GM08714 (cell line): ENCODE measurements around the gene SLC2A5.
"Not testable (repeated sequence)": the region's sequence is repeated elsewhere in the genome, so short reads cannot be mapped to it uniquely, and the experiment has no call there.

Experiments used
- H3K4me3 ChIP-seq: fragments of 200-500 bp; sonication (Bioruptor generic); 2 replicates; pipeline ENCODE4 v1.5.1; 2014; ENCODE audit warnings: mild to moderate bottlenecking, low read length, inconsistent platforms
- ZNF274 ChIP-seq: IDR thresholded peaks from 2 replicates; pipeline ENCODE4 v1.6.1; 2012; ENCODE audit warnings: mild to moderate bottlenecking, low read depth, low read length

Gene SLC2A5

DNA sequence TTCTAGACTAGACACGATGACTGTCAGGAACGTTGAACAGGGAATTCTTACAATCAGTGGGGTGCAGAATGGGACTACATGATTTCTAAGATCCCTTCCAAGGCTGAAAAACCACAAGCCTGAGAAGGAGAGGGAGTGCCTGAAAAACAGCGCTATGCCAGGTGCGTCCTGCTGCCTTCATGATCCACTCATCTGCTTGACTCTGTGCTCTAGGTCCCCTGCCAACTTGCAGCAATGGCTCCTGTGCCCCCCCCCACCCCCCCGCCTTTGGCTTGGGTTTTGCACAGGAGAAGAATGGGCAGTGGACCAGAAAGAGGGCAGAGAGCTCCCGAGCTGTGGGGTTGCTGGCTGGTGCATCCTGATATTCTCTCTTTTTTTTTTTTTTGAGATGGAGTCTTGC, 49.1 kb downstream of the SLC2A5 start:
- no peak for TF ChIP-seq ZNF274
- no peak overlapping the region for H3K4me3 ChIP-seq

DNA sequence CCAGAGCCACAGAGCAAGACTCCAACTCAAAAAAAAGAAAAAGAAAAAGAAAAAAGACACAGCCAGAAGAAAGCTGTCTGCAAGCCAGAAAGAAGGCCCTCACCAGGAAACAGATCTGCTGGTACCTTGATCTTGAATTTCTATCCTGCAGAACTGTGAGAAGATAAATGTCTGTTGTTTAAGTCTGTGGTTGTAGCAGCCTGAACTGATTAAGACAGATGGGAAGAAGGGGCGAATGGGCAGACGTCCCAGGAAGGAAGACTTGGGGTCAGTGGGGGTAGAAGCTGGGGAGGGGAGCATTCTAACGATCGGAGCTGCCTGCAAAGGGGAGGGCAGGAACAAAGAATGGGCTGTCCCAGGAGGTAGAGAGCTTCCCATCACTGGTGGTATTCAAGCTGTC, 49.5 kb downstream of the SLC2A5 start:
- TF ChIP-seq ZNF274 = no peak
- H3K4me3 ChIP-seq = no peak overlapping the region

- no peak overlapping the region for H3K4me3 ChIP-seq
- TF ChIP-seq ZNF274 = no peak
Observed at GRCh38 chr1:9018333-9018732, 51.1 kb downstream of the SLC2A5 start.

GRCh38 chr1:9016455-9016854, 53.0 kb downstream of the SLC2A5 start:
- TF ChIP-seq ZNF274 = no peak
- H3K4me3 ChIP-seq = no peak overlapping the region

GRCh38 chr1:9014475-9015375, 54.7 kb downstream of the SLC2A5 start:
- TF ChIP-seq ZNF274 = no peak
- H3K4me3 ChIP-seq = no peak overlapping the region

DNA sequence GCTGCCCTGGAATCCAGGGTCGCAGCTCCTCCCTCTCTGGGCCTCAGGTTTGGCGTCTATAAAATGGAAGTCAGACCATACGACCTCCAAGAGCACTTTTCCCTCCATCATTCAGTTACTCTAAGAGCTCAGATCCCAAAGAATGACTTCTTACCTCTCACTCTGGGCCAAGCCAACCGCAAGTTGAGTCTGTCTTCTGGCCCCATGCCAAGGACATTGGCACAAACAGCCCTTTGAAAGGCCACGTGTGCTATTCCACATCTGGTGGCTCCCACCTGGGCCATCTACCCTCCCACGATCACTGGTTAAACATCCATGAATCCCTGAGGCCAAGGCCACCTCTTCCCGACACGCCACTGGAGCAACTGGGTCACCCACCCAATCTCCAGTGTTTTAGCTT, 55.6 kb downstream of the SLC2A5 start:
- H3K4me3 ChIP-seq = no peak overlapping the region
- no peak for TF ChIP-seq ZNF274

DNA sequence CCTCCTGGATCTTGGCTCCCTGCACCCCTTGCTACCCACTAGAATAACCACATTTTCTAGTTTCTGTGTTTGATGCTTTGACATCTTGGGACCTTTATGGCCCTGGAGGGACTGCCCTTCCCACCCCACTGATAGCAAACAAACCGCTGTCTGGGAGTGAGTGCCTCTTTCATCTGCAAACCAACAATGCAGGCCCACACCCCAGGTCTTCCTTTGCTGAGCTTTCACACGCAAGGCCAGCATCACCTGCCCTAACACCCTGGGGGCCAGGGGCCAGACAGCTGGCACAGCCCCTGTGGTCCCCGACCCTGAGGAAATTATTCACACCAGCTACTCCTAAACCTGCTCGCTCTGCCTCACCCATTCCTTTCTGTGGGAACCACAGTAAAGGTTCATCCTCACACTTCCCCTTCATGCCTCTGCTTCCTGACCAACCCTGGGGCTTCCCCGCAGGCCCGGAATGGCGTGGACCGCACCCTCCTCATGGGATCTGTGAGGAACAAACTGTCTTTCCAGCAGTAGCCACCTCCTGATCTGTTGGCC, 58.6 kb downstream of the SLC2A5 start:
- no peak for TF ChIP-seq ZNF274
- no peak overlapping the region for H3K4me3 ChIP-seq

DNA sequence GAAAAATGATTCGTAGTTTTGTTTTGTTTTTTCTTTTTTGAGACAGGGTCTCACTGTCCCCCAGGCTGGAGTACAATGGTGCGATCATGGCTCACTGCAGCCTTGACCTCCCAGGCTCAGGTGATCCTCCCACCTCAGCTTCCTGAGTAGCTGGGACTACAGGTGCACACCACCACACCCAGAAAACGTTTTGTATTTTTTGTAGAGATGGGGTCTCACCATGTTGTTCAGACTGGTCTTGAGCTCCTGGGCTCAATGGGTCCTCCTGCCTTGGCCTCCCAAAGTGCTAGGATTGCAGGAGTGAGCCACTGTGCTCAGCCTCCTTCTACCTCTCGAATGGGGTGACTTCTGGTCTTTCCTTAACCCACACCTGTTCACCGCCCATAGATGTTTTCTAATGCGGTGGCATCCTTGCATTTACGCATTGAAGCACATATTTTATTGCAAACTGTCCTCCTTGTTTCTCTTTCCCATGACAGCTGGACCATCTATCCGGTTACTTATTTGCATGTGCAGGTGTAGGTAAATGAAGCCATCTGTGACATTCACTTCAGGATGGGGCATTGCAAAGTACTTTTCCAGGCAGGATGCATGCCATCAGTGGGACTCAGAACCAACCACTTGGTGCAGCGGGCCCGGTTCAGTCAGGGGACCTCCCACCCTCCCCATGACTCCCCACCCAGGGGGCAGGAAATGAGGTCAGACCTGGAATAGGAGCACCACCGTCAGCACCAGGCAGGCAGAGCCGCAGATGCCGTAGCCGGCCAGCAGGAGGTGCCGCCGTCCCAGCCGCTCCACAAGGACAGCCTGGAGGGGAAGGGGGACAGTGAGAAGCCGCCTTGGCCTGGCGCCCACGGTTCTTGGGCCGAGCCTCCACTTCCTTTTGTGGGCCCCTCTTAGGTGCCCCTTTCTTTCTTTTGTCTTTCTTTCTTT, 59.7 kb downstream of the SLC2A5 start:
- TF ChIP-seq ZNF274 = no peak
- no peak overlapping the region for H3K4me3 ChIP-seq

GRCh38 chr1:9008236-9008635, 61.2 kb downstream of the SLC2A5 start:
- TF ChIP-seq ZNF274 = no peak
- no peak overlapping the region for H3K4me3 ChIP-seq

DNA sequence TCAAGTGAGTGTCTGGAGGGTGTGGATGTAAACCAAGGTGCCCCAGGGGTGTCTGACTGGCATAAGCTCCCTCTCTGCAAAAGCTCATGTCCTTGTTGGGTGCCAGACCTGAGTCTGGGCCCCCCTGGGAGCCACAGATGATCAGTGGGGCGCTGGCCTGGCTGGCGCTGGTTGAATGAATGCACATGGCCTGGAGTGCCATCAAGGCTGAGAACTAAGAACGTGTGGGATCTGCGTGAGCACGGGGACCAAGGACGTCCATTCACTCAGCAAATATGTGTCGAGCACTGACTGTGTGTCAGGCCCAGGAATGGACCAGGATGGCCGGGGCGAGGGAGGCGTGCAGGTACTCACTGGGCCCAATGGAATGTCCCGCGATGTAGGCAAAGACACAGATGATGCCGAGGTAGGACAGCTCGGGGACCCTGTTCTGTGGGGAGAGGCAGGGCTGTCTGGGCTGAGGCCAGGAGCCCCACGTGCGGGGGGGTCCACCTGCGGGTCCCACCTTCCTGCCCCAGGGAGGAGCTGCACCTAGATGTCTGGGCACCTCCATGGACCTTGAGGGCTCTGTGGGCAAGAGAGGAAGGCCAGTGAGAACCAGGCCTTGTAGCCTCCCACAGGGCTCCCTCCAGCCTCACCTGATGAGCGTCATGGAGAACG, 62.3 kb downstream of the SLC2A5 start:
- no peak for TF ChIP-seq ZNF274
- no peak overlapping the region for H3K4me3 ChIP-seq

GRCh38 chr1:9005395-9005708, 64.1 kb downstream of the SLC2A5 start:
- TF ChIP-seq ZNF274 = no peak
- no peak overlapping the region for H3K4me3 ChIP-seq

GRCh38 chr1:9004700-9005394, 64.6 kb downstream of the SLC2A5 start:
- H3K4me3 ChIP-seq = no peak overlapping the region

DNA sequence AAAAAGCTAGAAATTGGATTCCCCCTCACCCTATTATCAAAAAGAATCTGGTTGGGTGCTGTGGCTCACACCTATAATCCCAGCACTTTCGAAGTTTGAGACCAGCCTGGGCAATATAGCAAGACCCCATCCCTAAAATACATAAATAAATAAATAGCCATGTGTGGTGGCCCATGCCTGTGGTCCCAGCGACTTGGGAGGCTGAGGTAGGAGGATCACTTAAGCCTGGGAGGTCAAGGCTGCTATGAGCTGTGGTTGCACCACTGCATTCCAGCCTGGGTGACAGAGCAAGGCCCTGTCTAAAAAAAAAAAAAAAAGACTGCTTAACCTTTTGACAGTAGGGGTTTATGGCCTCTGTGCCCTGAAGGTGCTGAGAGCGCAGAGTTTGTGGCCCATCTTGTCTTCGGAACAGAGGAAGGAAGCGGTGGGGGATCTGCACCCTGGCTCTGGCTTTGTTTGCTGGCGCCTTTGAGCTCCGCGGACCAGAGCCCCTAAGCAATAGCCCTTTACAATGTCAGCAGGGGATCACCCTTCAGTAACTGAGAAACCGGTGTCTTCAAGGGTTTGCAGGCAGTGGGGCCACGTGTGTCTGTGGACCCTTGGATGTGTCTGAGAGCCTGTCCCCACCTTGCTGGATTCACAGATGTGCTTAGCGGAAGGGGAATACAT, 65.3 kb downstream of the SLC2A5 start:
- no peak overlapping the region for H3K4me3 ChIP-seq
- TF ChIP-seq ZNF274 = no peak

More at GRCh38 chr1:9004700-9005394, 64.6 kb downstream of the SLC2A5 start:
- TF ChIP-seq ZNF274 = no peak

DNA sequence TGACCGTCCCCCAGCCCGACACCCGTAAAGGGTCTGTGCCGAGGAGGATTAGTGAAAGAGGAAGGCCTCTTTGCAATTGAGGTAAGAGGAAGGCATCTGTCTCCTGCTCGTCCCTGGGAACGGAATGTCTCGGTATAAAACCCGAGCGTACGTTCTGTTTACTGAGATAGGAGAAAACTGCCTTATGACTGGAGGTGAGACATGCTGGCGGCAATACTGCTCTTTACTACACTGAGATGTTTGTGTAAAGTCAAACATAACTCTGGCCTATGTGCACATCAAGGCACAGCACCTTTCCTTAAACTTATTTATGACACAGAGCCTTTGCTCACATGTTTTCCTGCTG, 67.2 kb downstream of the SLC2A5 start:
- H3K4me3 ChIP-seq = not testable (repeated sequence)

GRCh38 chr1:9001534-9002214, 67.8 kb downstream of the SLC2A5 start:
- not testable (repeated sequence) for H3K4me3 ChIP-seq

DNA sequence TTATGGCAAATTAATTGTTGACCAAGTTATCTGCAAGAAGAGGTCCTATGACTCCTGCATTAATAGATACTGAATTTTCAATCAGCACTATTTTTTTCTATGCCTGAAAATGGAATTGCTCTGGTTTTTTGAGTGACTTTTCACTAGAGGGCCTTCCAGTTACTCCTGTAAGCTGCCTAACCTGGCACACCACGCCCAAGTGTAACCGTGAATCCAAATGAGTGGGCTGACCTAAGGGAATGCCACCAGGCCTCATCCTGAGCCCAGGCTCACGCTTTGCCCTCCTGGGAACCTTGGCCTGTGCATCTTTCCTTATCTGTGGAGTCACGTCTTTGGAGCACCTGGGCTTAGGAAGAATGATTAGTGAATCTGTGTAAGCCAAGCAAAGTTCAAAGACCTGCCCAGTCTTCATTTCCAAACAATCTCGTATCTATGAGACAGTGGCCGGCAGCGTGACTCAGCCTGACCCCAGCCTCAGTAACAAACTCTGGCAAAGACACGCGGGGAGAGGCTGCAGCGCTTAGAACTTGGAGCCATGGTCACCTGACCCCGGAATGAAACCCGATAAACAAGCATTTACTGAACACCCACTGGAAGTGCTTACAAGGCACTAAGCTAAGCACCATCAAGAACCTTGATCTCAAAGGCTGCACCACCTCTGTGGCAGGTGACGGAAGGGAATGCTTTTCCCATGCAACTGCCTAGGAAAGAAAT, 75.3 kb downstream of the SLC2A5 start:
- H3K4me3 ChIP-seq = not testable (repeated sequence)
